Stomach (tissue), 8 donors: ENCODE measurements around the gene CCR5AS.

ENCODE experiments used
- DNase-seq, 2 donors: peaks; one replicate each; pipeline versions ENCODE4 v3.0.0 to v3.0.0-alpha.2; 2013 to 2019
- H3K27ac ChIP-seq, 5 donors: fragments of 200-600 bp in 4 of 5; sonication (generic) in 4 of 5; one replicate each; pipeline ENCODE4 v1.5.1; 2013 to 2019; ENCODE audit warnings: mild to moderate bottlenecking in 1 of 5, moderate library complexity in 1 of 5
- H3K27me3 ChIP-seq, 3 donors: fragments of 200-600 bp; sonication (generic); one replicate each; pipeline ENCODE4 v1.5.1; 2017 to 2019; ENCODE audit warnings: mixed run types in 1 of 3
- H3K36me3 ChIP-seq, 4 donors: fragments of 200-600 bp; sonication (generic); 1 replicate in 3 of 4; 2 replicates in 1 of 4; pipeline ENCODE4 v1.5.1; 2016 to 2019
- H3K4me1 ChIP-seq, 4 donors: fragments of 200-600 bp; sonication (generic); one replicate each; pipeline ENCODE4 v1.5.1; 2016 to 2019
- H3K4me3 ChIP-seq, 4 donors: fragments of 200-600 bp; sonication (generic) in 3 of 4; one replicate each; pipeline ENCODE4 v1.5.1; 2016 to 2019; ENCODE audit warnings: mild to moderate bottlenecking in 1 of 4
- H3K9me3 ChIP-seq, 4 donors: fragments of 200-600 bp; sonication (generic); one replicate each; pipeline ENCODE4 v1.5.1; 2016 to 2019
- CTCF ChIP-seq, 7 experiments: fragments of 450-650 bp in 4 of 7; fragments of 200-600 bp in 3 of 7; sonication (generic) in 3 of 7; IDR thresholded peaks; one replicate each; pipeline ENCODE4 v1.5.1; 2016 to 2019; ENCODE audit warnings: antibody characterized with exemption in 7 of 7, control low read depth in 2 of 7, mild to moderate bottlenecking in 1 of 7
- EP300 ChIP-seq: sonication (generic); formaldehyde crosslinking; IDR thresholded peaks from one replicate; pipeline ENCODE4 v1.6.1; 2017; ENCODE audit warnings: antibody characterized with exemption
- POLR2A ChIP-seq, 4 donors: fragments of 450-650 bp; IDR thresholded peaks; one replicate each; pipeline ENCODE4 v1.6.1; 2016; ENCODE audit warnings: antibody characterized with exemption in 4 of 4, control low read depth in 2 of 4, mild to moderate bottlenecking in 1 of 4, moderate library complexity in 1 of 4
- POLR2AphosphoS5 ChIP-seq, 3 donors: sonication (generic); formaldehyde crosslinking; IDR thresholded peaks; one replicate each; pipeline ENCODE4 v1.6.1; 2016; ENCODE audit warnings: antibody characterized with exemption in 3 of 3
- WGBS, 5 donors: extraction: QIAGEN DNeasy Blood & Tissue Kit in 3 of 5; methylation state at CpG; one replicate each; pipeline versions ENCODE4 v1.1.5 to v1.1.7; 2013 to 2018; 5-methylcytosine and 5-hydroxymethylcytosine counted together
- intact Hi-C: fragments of 100-400 bp; cut with DNase I; formaldehyde crosslinking; loops from one replicate; pipeline ENCODE4 v1.15.1; 2023; ENCODE audit warnings: low total_unique reads
- donor health status: healthy with polysubstance abuse.
- donor health status: Bipolar disorder and iron deficiency.
- donor health status: healthy.

The CCR5AS gene

GRCh38 chr3:46354984-46355383, 51.9 kb downstream of the CCR5AS start:
- Histone ChIP-seq H3K27ac (peak overlapping the region in 1 of 5 donors; percentile 57), H3K36me3 (no peaks in the 10 kb centered on the region), H3K4me3 (peak overlapping the region in 2 of 4 donors; percentile 6 to 8), H3K4me1 (no peaks in the 10 kb centered on the region), H3K9me3 (no peaks in the 10 kb centered on the region), H3K27me3 (peaks cover 0 to 20% (median 0%) of the 10 kb centered on the region in 3 donors)
- TF ChIP-seq POLR2A (IDR thresholded peaks at IDR 0.05) (no peak), EP300 (no peak), CTCF (IDR thresholded peaks at IDR 0.05) (no peak), POLR2AphosphoS5 (IDR thresholded peaks at IDR 0.05) (no peak)
- no peak for DNase-seq
- intact Hi-C loops: no loop called here

- Histone ChIP-seq H3K27me3 (peaks cover 0 to 20% (median 0%) of the 10 kb centered on the region in 3 donors), H3K4me1 (no peaks in the 10 kb centered on the region), H3K9me3 (no peaks in the 10 kb centered on the region), H3K36me3 (no peaks in the 10 kb centered on the region), H3K27ac (peak overlapping the region in 3 of 5 donors; percentile 12 to 57 (median 53)), H3K4me3 (peak overlapping the region in 2 of 4 donors; percentile 8 to 17)
- no peak for TF ChIP-seq EP300
- TF ChIP-seq POLR2A (IDR thresholded peaks at IDR 0.05): no peak
- no peak for TF ChIP-seq CTCF (IDR thresholded peaks at IDR 0.05)
- no peak for TF ChIP-seq POLR2AphosphoS5 (IDR thresholded peaks at IDR 0.05)
- intact Hi-C loops: no loop called here
- WGBS, 5 donors: 33 to 57% (median 46%) methylated on average over 1 of the region's 1 CpG
- DNase-seq: no peak
These were observed 52.4 kb downstream of the CCR5AS start for GRCh38 chr3:46354478-46354877.

- peak within 1 kb of the TSS in 2 of 4 donors; percentile 8 to 17 for H3K4me3 ChIP-seq
- DNase-seq: no peak
- no peaks in the 10 kb centered on the region for H3K4me1 ChIP-seq
- no peaks in the 10 kb centered on the region for H3K36me3 ChIP-seq
- peaks cover 0 to 20% (median 0%) of the 10 kb centered on the region in 3 donors for H3K27me3 ChIP-seq
- intact Hi-C loops: no loop called here
- WGBS, 5 donors: 49 to 73% (median 62%) methylated on average over 7 of the region's 7 CpGs
- H3K27ac ChIP-seq: peak within 1 kb of the TSS in 3 of 5 donors; percentile 12 to 57 (median 53)
- no peaks in the 10 kb centered on the region for H3K9me3 ChIP-seq
- TF ChIP-seq POLR2AphosphoS5 (IDR thresholded peaks at IDR 0.05) (no peak), POLR2A (IDR thresholded peaks at IDR 0.05) (no peak), CTCF (IDR thresholded peaks at IDR 0.05) (no peak), EP300 (no peak)
These were observed 53.0 kb downstream of the CCR5AS start, which contains the start of gene CCR2 for GRCh38 chr3:46353647-46354410. TSS of gene CCR2 (plus strand) at chr3:46354111. CDS start at chr3:46357528, 3,417 bp downstream.

- TF ChIP-seq POLR2A (IDR thresholded peaks at IDR 0.05) (no peak), CTCF (IDR thresholded peaks at IDR 0.05) (no peak), POLR2AphosphoS5 (IDR thresholded peaks at IDR 0.05) (no peak), EP300 (no peak)
- Histone ChIP-seq H3K4me3 (no peak overlapping the region), H3K4me1 (no peaks in the 10 kb centered on the region), H3K27ac (no peak overlapping the region), H3K36me3 (no peaks in the 10 kb centered on the region), H3K9me3 (no peaks in the 10 kb centered on the region), H3K27me3 (peaks cover 0 to 20% (median 0%) of the 10 kb centered on the region in 3 donors)
- 71 to 77% (median 72%) methylated on average over 4 of the region's 4 CpGs for WGBS, 5 donors
- intact Hi-C loops: no loop called here
- no peak for DNase-seq
These were observed 53.8 kb downstream of the CCR5AS start for GRCh38 chr3:46353090-46353489.
